Effector CD8-positive, alpha-beta T cell (primary cell): ENCODE measurements around the gene GDI1.

Source experiments
- DNase-seq: peaks from one replicate; lab custom pipeline; 2025; lab: John Stamatoyannopoulos, UW

GDI1 gene

GRCh38 chrX:154437971-154438893 lies 1.3 kb downstream of the GDI1 start:
- DNase-seq: no peak

- DNase-seq: no peak
Measured at GRCh38 chrX:154439841-154440240, 2.9 kb downstream of the GDI1 start.

- DNase-seq: no peak
Measured at GRCh38 chrX:154440623-154441357, 3.8 kb downstream of the GDI1 start.

GRCh38 chrX:154441564-154441963 lies 4.6 kb downstream of the GDI1 start:
- no peak for DNase-seq

- DNase-seq: no peak
Measured at GRCh38 chrX:154441984-154442707, 5.2 kb downstream of the GDI1 start.

- DNase-seq: no peak
Measured at GRCh38 chrX:154443479-154443910, 6.5 kb downstream of the GDI1 start.

GRCh38 chrX:154443992-154444754 lies 7.2 kb downstream of the GDI1 start, which contains the start of gene FAM50A:
TSS of gene FAM50A (plus strand) at chrX:154444141. CDS start at chrX:154444236, 95 bp downstream.
- peak; percentile 32 for DNase-seq

GRCh38 chrX:154444755-154445246 lies 7.8 kb downstream of the GDI1 start:
- no peak for DNase-seq

GRCh38 chrX:154445776-154446175 lies 8.8 kb downstream of the GDI1 start:
- no peak for DNase-seq

GRCh38 chrX:154446430-154446829 lies 9.5 kb downstream of the GDI1 start:
- DNase-seq: no peak

GRCh38 chrX:154448484-154448883 lies 11.5 kb downstream of the GDI1 start:
- DNase-seq: no peak

- no peak for DNase-seq
Measured at GRCh38 chrX:154449618-154450017, 12.7 kb downstream of the GDI1 start.

GRCh38 chrX:154450312-154450711 lies 13.4 kb downstream of the GDI1 start:
- no peak for DNase-seq

- no peak for DNase-seq
Measured at GRCh38 chrX:154452823-154453222, 15.9 kb downstream of the GDI1 start.

- peak; percentile 48 for DNase-seq
Measured at GRCh38 chrX:154457491-154458115, 20.6 kb downstream of the GDI1 start.

- peak; percentile 55 for DNase-seq
Measured at GRCh38 chrX:154458116-154458953, 21.4 kb downstream of the GDI1 start, which contains the start of gene PLXNA3. TSS of gene PLXNA3 (plus strand) at chrX:154458281. CDS start at chrX:154460184, 1,903 bp downstream.

- no peak for DNase-seq
Measured at GRCh38 chrX:154458954-154459778, 22.2 kb downstream of the GDI1 start.

GRCh38 chrX:154459832-154460231 lies 22.9 kb downstream of the GDI1 start:
- no peak for DNase-seq

- no peak for DNase-seq
Measured at GRCh38 chrX:154460326-154460725, 23.4 kb downstream of the GDI1 start.
